Suprapubic skin (tissue), 4 donors: ENCODE measurements around the gene CHMP3.

Source experiments
- EP300 ChIP-seq: sonication (generic); formaldehyde crosslinking; IDR thresholded peaks from one replicate; pipeline ENCODE4 v1.6.1; 2017; ENCODE audit warnings: antibody characterized with exemption
- POLR2A ChIP-seq, 2 donors: fragments of 450-650 bp; IDR thresholded peaks; one replicate each; pipeline ENCODE4 v1.6.1; 2017; ENCODE audit warnings: antibody characterized with exemption in 2 of 2, mild to moderate bottlenecking in 2 of 2, moderate library complexity in 2 of 2
- POLR2AphosphoS5 ChIP-seq, 3 donors: sonication (generic); formaldehyde crosslinking; IDR thresholded peaks; one replicate each; pipeline ENCODE4 v1.6.1; 2017; ENCODE audit warnings: antibody characterized with exemption in 3 of 3
- TF ChIP-seq, protein P1 (sequence below), 2 donors: fragments of 200-600 bp in 1 of 2; fragments of 450-650 bp in 1 of 2; sonication (generic) in 1 of 2; IDR thresholded peaks; one replicate each; pipeline ENCODE4 v1.5.1; 2016 to 2019; ENCODE audit warnings: antibody characterized with exemption in 2 of 2, mild to moderate bottlenecking in 1 of 2, moderate library complexity in 1 of 2

DNA sequence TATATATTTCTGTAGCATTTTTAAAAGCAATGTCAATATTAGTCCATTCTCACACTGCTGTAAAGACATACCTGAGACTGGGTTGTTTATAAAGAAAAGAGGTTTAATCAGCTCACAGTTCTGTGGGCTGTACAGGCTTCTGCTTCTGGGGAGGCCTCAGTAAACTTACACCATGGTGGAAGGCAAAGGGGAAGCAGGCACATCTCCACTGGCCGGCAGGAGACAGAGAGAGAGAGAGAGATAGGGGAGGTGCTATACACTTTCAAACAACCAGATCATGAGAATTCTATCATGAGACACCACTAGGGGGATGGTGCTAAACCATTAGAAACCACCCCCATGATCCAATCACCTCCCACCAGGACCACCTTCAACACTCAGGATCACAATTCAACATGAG, 43.1 kb downstream of the CHMP3 start:
- TF ChIP-seq POLR2A (IDR thresholded peaks at IDR 0.05) (no peak), EP300 (no peak), POLR2AphosphoS5 (IDR thresholded peaks at IDR 0.05) (no peak)
- TF ChIP-seq, protein P1, sequence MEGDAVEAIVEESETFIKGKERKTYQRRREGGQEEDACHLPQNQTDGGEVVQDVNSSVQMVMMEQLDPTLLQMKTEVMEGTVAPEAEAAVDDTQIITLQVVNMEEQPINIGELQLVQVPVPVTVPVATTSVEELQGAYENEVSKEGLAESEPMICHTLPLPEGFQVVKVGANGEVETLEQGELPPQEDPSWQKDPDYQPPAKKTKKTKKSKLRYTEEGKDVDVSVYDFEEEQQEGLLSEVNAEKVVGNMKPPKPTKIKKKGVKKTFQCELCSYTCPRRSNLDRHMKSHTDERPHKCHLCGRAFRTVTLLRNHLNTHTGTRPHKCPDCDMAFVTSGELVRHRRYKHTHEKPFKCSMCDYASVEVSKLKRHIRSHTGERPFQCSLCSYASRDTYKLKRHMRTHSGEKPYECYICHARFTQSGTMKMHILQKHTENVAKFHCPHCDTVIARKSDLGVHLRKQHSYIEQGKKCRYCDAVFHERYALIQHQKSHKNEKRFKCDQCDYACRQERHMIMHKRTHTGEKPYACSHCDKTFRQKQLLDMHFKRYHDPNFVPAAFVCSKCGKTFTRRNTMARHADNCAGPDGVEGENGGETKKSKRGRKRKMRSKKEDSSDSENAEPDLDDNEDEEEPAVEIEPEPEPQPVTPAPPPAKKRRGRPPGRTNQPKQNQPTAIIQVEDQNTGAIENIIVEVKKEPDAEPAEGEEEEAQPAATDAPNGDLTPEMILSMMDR (IDR thresholded peaks at IDR 0.05), result no peak
